Neural cell (in vitro differentiated cells): ENCODE data around the gene POLR3K.

ENCODE experiments used
- CTCF ChIP-seq: fragments of 450-650 bp; IDR thresholded peaks from 2 replicates; pipeline ENCODE4 v1.5.1; 2014; ENCODE audit warnings: antibody characterized with exemption, mild to moderate bottlenecking, moderate library complexity; ENCODE audit not compliant: poor library complexity, severe bottlenecking
- EP300 ChIP-seq: fragments of 450-650 bp; conservative IDR thresholded peaks from 2 replicates; pipeline ENCODE4 v1.6.1; 2014; ENCODE audit warnings: antibody characterized with exemption, mild to moderate bottlenecking, moderate library complexity; ENCODE audit not compliant: poor library complexity, severe bottlenecking
- EZH2 ChIP-seq: fragments of 200-600, 300-800 bp; shearing (Covaris generic), sonication (generic); IDR thresholded peaks from 2 replicates; pipeline ENCODE4 v1.6.1; 2014; ENCODE audit warnings: antibody characterized with exemption, low read length, borderline replicate concordance, mild to moderate bottlenecking; ENCODE audit not compliant: insufficient read depth, poor library complexity, severe bottlenecking
- MXI1 ChIP-seq: fragments of 450-650 bp; conservative IDR thresholded peaks from 2 replicates; pipeline ENCODE4 v1.6.1; 2014; ENCODE audit warnings: antibody characterized with exemption, mild to moderate bottlenecking; ENCODE audit not compliant: poor library complexity, severe bottlenecking
- POLR2AphosphoS5 ChIP-seq: IDR thresholded peaks from 2 replicates; pipeline ENCODE4 v1.6.1; 2012
- RAD21 ChIP-seq: fragments of 450-650 bp; conservative IDR thresholded peaks from 2 replicates; pipeline ENCODE4 v1.6.1; 2014; ENCODE audit warnings: antibody characterized with exemption, mild to moderate bottlenecking, moderate library complexity
- REST ChIP-seq: IDR thresholded peaks from 2 replicates; pipeline ENCODE4 v1.6.1; 2012; ENCODE audit warnings: borderline replicate concordance
- SMC3 ChIP-seq: fragments of 450-650 bp; conservative IDR thresholded peaks from 2 replicates; pipeline ENCODE4 v1.6.1; 2014; ENCODE audit warnings: antibody characterized with exemption, mild to moderate bottlenecking, moderate library complexity; ENCODE audit not compliant: poor library complexity
- TAF1 ChIP-seq: IDR thresholded peaks from 2 replicates; pipeline ENCODE4 v1.6.1; 2012; ENCODE audit warnings: low read depth

GRCh38 chr16:102060-102855 is 48.9 kb upstream of the POLR3K start:
- TF ChIP-seq CTCF (no peak), EP300 (no peak), RAD21 (no peak), TAF1 (no peak), POLR2AphosphoS5 (no peak), EZH2 (no peak), REST (no peak), MXI1 (no peak), SMC3 (no peak)
